ENCODE data around the gene ZDHHC11B. TPM values are rescaled to one million over a fixed set of nuclear protein-coding genes. Genes with fewer than 3 reads are reported as not detected.

The ZDHHC11B gene
- total and polyA plus RNA-seq, 2 of the 13 experiments (the other 11 are each of a cell fraction or from before 2014, with no cell fraction given), result 0.11 to 0.12 TPM

DNA sequence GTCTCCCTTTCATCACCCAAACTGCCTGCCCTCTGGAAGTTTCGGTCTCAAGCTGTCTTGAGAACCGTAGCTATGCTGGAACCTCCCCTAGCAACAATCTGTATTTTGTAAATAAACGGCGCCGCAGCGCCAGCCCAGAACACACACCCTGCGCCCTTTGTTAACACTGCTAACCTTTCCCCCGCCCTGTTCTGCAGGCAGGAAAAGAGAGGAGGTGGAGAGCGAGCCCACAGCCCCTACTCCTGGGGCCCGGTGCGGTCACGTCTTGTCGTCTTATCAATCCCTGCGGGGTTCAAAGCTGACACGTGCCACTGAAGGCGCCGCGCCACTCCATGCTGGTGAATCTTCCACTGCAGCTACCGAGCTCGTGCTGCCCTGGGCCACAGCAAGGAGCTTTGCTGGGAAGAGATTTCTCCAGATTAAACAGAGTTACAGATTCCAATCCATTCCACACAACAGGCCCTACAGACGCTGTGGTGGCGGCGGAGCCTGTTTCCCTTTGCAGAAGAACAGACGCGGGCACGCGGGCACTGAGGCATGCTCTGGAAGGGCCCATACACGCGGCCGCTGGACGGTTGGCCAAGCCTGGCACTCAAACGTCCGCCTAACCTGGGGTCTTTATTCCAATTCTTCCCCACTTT lies 25.3 kb downstream of the ZDHHC11B start (continued):
- TF ChIP-seq, protein P1, sequence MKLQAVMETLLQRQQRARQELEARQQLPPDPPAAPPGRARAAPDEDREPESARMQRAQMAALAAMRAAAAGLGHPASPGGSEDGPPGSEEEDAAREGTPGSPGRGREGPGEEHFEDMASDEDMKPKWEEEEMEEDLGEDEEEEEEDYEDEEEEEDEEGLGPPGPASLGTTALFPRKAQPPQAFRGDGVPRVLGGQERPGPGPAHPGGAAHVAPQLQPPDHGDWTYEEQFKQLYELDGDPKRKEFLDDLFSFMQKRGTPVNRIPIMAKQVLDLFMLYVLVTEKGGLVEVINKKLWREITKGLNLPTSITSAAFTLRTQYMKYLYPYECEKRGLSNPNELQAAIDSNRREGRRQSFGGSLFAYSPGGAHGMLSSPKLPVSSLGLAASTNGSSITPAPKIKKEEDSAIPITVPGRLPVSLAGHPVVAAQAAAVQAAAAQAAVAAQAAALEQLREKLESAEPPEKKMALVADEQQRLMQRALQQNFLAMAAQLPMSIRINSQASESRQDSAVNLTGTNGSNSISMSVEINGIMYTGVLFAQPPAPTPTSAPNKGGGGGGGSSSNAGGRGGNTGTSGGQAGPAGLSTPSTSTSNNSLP (IDR thresholded peaks at IDR 0.05; ENCODE audit: low read depth, low read length), result peak; percentile 50; the same call in 1 of the 2 replicates
- peak; percentile 92 for TF ChIP-seq RNF2 (conservative IDR thresholded peaks at IDR 0.05; ENCODE audit: low read depth)
- TF ChIP-seq ZFX (CRISPR knock-in tag; IDR thresholded peaks at IDR 0.05; ENCODE audit: low read depth), result 0 out of 2 replicates have a peak, but pooled peaks have one; percentile 23
- 0 out of 2 replicates have a peak, but pooled peaks have one; percentile 9 for TF ChIP-seq GTF2F1 (IDR thresholded peaks at IDR 0.05; ENCODE audit: low read length)
- TF ChIP-seq, protein P2, sequence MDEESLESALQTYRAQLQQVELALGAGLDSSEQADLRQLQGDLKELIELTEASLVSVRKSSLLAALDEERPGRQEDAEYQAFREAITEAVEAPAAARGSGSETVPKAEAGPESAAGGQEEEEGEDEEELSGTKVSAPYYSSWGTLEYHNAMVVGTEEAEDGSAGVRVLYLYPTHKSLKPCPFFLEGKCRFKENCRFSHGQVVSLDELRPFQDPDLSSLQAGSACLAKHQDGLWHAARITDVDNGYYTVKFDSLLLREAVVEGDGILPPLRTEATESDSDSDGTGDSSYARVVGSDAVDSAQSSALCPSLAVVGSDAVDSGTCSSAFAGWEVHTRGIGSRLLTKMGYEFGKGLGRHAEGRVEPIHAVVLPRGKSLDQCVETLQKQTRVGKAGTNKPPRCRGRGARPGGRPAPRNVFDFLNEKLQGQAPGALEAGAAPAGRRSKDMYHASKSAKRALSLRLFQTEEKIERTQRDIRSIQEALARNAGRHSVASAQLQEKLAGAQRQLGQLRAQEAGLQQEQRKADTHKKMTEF (CRISPR knock-in tag; IDR thresholded peaks at IDR 0.05), result peak; percentile 35; the same call in 1 of the 2 replicates
- TF ChIP-seq ZNF331 (CRISPR knock-in tag; IDR thresholded peaks at IDR 0.05), result peak; percentile 43; the same call in 1 of the 2 replicates
- TF ChIP-seq TRIM24 (CRISPR knock-in tag; IDR thresholded peaks at IDR 0.05), result 0 out of 2 replicates have a peak, but pooled peaks have one; percentile 45
- TF ChIP-seq, protein P3, sequence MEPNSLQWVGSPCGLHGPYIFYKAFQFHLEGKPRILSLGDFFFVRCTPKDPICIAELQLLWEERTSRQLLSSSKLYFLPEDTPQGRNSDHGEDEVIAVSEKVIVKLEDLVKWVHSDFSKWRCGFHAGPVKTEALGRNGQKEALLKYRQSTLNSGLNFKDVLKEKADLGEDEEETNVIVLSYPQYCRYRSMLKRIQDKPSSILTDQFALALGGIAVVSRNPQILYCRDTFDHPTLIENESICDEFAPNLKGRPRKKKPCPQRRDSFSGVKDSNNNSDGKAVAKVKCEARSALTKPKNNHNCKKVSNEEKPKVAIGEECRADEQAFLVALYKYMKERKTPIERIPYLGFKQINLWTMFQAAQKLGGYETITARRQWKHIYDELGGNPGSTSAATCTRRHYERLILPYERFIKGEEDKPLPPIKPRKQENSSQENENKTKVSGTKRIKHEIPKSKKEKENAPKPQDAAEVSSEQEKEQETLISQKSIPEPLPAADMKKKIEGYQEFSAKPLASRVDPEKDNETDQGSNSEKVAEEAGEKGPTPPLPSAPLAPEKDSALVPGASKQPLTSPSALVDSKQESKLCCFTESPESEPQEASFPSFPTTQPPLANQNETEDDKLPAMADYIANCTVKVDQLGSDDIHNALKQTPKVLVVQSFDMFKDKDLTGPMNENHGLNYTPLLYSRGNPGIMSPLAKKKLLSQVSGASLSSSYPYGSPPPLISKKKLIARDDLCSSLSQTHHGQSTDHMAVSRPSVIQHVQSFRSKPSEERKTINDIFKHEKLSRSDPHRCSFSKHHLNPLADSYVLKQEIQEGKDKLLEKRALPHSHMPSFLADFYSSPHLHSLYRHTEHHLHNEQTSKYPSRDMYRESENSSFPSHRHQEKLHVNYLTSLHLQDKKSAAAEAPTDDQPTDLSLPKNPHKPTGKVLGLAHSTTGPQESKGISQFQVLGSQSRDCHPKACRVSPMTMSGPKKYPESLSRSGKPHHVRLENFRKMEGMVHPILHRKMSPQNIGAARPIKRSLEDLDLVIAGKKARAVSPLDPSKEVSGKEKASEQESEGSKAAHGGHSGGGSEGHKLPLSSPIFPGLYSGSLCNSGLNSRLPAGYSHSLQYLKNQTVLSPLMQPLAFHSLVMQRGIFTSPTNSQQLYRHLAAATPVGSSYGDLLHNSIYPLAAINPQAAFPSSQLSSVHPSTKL (CRISPR knock-in tag; IDR thresholded peaks at IDR 0.05), result peak; percentile 63
- peak; percentile 3; the same call in 1 of the 2 replicates for TF ChIP-seq ZNF7 (CRISPR knock-in tag; IDR thresholded peaks at IDR 0.05)
- no peak for TF ChIP-seq TCF7L2 (IDR thresholded peaks at IDR 0.05; ENCODE audit: low read depth, low read length)
- TF ChIP-seq ZNF292 (CRISPR knock-in tag; IDR thresholded peaks at IDR 0.05; ENCODE audit: borderline replicate concordance, low read depth), result peak; percentile 57; the same call in 1 of the 2 replicates
- TF ChIP-seq HDAC2 (CRISPR knock-in tag; IDR thresholded peaks at IDR 0.05), result peak; percentile 44
- TF ChIP-seq ZNF792 (CRISPR knock-in tag; IDR thresholded peaks at IDR 0.05), result 0 out of 2 replicates have a peak, but pooled peaks have one; percentile 32
- TF ChIP-seq ARHGAP35 (CRISPR knock-in tag; IDR thresholded peaks at IDR 0.05; ENCODE audit: borderline replicate concordance), result peak; percentile 24; the same call in 1 of the 2 replicates
- peak; percentile 70; the same call in 1 of the 2 replicates for TF ChIP-seq SOX5 (CRISPR knock-in tag; IDR thresholded peaks at IDR 0.05; ENCODE audit: borderline replicate concordance)
- TF ChIP-seq NR2F2 (IDR thresholded peaks at IDR 0.05; ENCODE audit: borderline replicate concordance, low read depth), result peak; percentile 73
- TF ChIP-seq NR2F1 (CRISPR knock-in tag; IDR thresholded peaks at IDR 0.05), result peak in 1 of 2 experiments; percentile 33; a peak in 2 of 4 replicates
- TF ChIP-seq ZNF607 (CRISPR knock-in tag; IDR thresholded peaks at IDR 0.05; ENCODE audit: borderline replicate concordance), result peak; percentile 39; the same call in 1 of the 2 replicates
- 0 out of 2 replicates have a peak, but pooled peaks have one; percentile 15 for TF ChIP-seq KAT8 (CRISPR knock-in tag; IDR thresholded peaks at IDR 0.05)
- TF ChIP-seq SOX13 (IDR thresholded peaks at IDR 0.05), result no peak
- TF ChIP-seq SOX13 (CRISPR knock-in tag; conservative IDR thresholded peaks at IDR 0.05 in 1 of 2, IDR thresholded peaks at IDR 0.05 in 1 of 2), result peak in 1 of 2 experiments; percentile 67; a peak in 2 of 4 replicates
- TF ChIP-seq RARA (CRISPR knock-in tag; IDR thresholded peaks at IDR 0.05), result peak; percentile 44
- peak; percentile 47 for TF ChIP-seq MED1 (CRISPR knock-in tag; IDR thresholded peaks at IDR 0.05)
- peak; percentile 59; the same call in 1 of the 2 replicates for TF ChIP-seq NR2F6 (IDR thresholded peaks at IDR 0.05)
- TF ChIP-seq NR2F6 (CRISPR knock-in tag; IDR thresholded peaks at IDR 0.05), result 0 out of 2 replicates have a peak, but pooled peaks have one; percentile 23
